Activated naive CD8-positive, alpha-beta T cell treated with anti-CD3 and anti-CD28 coated beads for 36 hours (primary cell): ENCODE results near the gene SMIM15. TPM values are rescaled to one million over a fixed set of nuclear protein-coding genes. Genes with fewer than 3 reads are reported as not detected.

Source experiments
- DNase-seq: peaks from one replicate; pipeline ENCODE4 v3.0.0; 2021
- H3K27ac Mint-ChIP-seq: one replicate; pipeline ENCODE4 v1.8.0; 2022; ENCODE audit warnings: mild to moderate bottlenecking, moderate library complexity, mixed read lengths
- H3K27me3 Mint-ChIP-seq: one replicate; pipeline ENCODE4 v1.8.0; 2022; ENCODE audit warnings: mild to moderate bottlenecking, mixed read lengths
- H3K36me3 Mint-ChIP-seq: one replicate; pipeline ENCODE4 v1.8.0; 2021; ENCODE audit warnings: mild to moderate bottlenecking, mixed read lengths
- H3K4me1 Mint-ChIP-seq: one replicate; pipeline ENCODE4 v1.8.0; 2021; ENCODE audit warnings: mixed read lengths
- H3K4me3 Mint-ChIP-seq: one replicate; pipeline ENCODE4 v1.8.0; 2022; ENCODE audit warnings: mild to moderate bottlenecking, moderate library complexity, mixed read lengths
- H3K9me3 Mint-ChIP-seq: one replicate; pipeline ENCODE4 v1.8.0; 2022; ENCODE audit warnings: mixed read lengths
- total RNA-seq, 2 experiments: library from RNA; stranded (reverse); gene quantifications; one replicate each; pipeline ENCODE4 v1.2.3, GENCODE V29; 2021

SMIM15 gene
- total RNA-seq, 2 experiments from 2014 or later, result 92.1 to 94.8 TPM

DNA sequence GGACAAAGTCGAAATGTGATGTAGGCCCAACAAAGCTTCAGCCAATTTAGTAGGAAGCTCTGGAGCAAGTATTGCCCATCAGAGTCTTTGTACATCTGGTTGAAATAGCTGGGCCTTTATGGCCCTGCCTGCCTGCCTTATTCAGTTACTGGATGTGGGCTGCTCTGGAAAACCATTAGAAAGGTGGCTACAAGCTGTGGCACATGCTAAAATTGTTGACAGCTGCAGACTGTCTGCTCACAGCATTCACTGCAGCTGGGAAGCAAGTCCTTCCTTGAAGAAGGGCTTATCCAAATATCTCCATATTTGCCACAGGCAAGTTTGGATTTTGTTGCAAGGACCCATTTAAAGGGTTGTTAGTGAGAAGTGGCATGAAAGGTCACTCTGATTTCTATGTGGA lies 24.4 kb downstream of the SMIM15 start:
- no peaks in the 10 kb centered on the region for H3K4me1 Mint-ChIP-seq
- no peaks in the 10 kb centered on the region for H3K27me3 Mint-ChIP-seq
- no peaks in the 10 kb centered on the region for H3K9me3 Mint-ChIP-seq
- DNase-seq, result no peak
- H3K4me3 Mint-ChIP-seq, result no peak overlapping the region
- no peak overlapping the region for H3K27ac Mint-ChIP-seq
- H3K36me3 Mint-ChIP-seq, result peaks cover 5% of the 10 kb centered on the region

- no peaks in the 10 kb centered on the region for H3K4me1 Mint-ChIP-seq
- H3K27me3 Mint-ChIP-seq, result no peaks in the 10 kb centered on the region
- peaks cover 3% of the 10 kb centered on the region for H3K36me3 Mint-ChIP-seq
- H3K9me3 Mint-ChIP-seq, result no peaks in the 10 kb centered on the region
- no peak for DNase-seq
- H3K4me3 Mint-ChIP-seq, result no peak overlapping the region
- no peak overlapping the region for H3K27ac Mint-ChIP-seq
These were observed 29.7 kb downstream of the SMIM15 start for GRCh38 chr5:61132559-61132958.

GRCh38 chr5:61130289-61130688 lies 32.0 kb downstream of the SMIM15 start:
- DNase-seq, result no peak
- H3K4me3 Mint-ChIP-seq, result no peak overlapping the region
- no peaks in the 10 kb centered on the region for H3K27me3 Mint-ChIP-seq
- peaks cover 1% of the 10 kb centered on the region for H3K9me3 Mint-ChIP-seq
- peaks cover 8% of the 10 kb centered on the region for H3K36me3 Mint-ChIP-seq
- no peaks in the 10 kb centered on the region for H3K4me1 Mint-ChIP-seq
- H3K27ac Mint-ChIP-seq, result no peak overlapping the region

GRCh38 chr5:61123145-61123544 lies 39.1 kb downstream of the SMIM15 start:
- H3K36me3 Mint-ChIP-seq, result peaks cover 17% of the 10 kb centered on the region
- no peak overlapping the region for H3K27ac Mint-ChIP-seq
- no peak for DNase-seq
- H3K4me3 Mint-ChIP-seq, result no peak overlapping the region
- H3K4me1 Mint-ChIP-seq, result no peaks in the 10 kb centered on the region
- H3K27me3 Mint-ChIP-seq, result no peaks in the 10 kb centered on the region
- H3K9me3 Mint-ChIP-seq, result peaks cover 1% of the 10 kb centered on the region

DNA sequence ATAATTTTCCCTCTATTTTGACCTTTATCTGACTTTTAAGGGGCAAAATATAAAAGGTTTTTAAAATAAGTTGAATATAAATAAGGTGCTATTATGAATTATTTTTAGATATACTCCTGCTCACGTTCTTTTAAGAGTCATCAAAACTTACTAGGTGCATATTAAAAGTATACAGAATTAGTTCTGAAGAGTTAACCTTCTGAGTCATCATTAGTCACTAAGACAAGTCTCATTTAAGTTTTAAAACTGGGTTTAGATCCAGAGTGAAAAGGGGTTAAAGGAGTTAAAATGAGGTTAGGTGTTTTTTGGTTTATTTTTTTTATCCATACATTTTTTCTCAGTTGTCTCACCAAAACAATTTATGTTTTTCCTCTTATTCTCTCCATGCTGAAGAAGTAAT lies 41.7 kb downstream of the SMIM15 start:
- Mint-ChIP-seq H3K4me1 (no peaks in the 10 kb centered on the region), H3K27me3 (no peaks in the 10 kb centered on the region), H3K27ac (no peak overlapping the region), H3K9me3 (no peaks in the 10 kb centered on the region), H3K4me3 (no peak overlapping the region), H3K36me3 (peaks cover 12% of the 10 kb centered on the region)
- DNase-seq, result no peak

DNA sequence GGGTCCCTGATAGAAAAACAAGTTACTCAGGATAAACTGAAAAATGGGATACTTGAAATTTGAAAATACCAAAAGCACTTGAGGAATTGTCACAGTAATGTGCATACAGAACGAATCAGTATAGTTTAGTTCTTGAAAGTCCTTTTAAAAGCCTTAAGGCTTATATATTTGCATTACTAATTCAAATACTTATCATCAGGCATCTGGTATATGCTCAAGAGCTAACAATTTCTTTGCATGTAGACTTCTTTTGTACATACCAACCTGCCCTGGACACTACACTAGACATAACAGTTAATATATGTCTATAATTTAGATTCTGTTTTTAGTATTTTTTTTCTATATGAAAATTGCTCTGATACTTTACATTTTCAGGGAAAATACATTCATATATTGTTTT lies 43.2 kb downstream of the SMIM15 start:
- no peak for DNase-seq
- peaks cover 4% of the 10 kb centered on the region for H3K9me3 Mint-ChIP-seq

DNA sequence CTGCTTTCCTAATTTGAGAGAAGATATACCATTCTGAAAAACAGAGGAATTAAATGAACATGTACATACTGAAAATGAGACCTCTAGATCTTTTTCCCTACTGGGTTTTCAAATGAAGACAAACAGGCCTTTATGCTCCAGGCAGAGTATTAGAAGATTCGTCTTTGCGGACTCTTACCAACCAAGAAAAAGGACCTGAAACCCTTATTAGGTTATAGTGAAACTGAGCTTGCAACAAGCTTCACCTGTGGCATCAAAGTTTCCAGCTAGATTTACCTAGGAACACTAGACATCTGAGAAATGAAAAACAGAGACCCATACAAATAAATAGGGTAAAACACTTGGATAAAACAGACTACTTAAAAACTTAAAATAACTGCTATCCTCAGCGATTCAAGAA lies 46.3 kb downstream of the SMIM15 start:
- DNase-seq, result no peak
- H3K4me3 Mint-ChIP-seq, result no peak overlapping the region
- no peaks in the 10 kb centered on the region for H3K4me1 Mint-ChIP-seq
- H3K9me3 Mint-ChIP-seq, result peaks cover 14% of the 10 kb centered on the region
- H3K36me3 Mint-ChIP-seq, result peaks cover 38% of the 10 kb centered on the region
- no peaks in the 10 kb centered on the region for H3K27me3 Mint-ChIP-seq
- H3K27ac Mint-ChIP-seq, result no peak overlapping the region

More for the DNA sequence above, 43.2 kb downstream of the SMIM15 start:
- Mint-ChIP-seq H3K27ac (no peak overlapping the region), H3K4me1 (no peaks in the 10 kb centered on the region), H3K27me3 (no peaks in the 10 kb centered on the region), H3K4me3 (no peak overlapping the region), H3K36me3 (peaks cover 26% of the 10 kb centered on the region)

DNA sequence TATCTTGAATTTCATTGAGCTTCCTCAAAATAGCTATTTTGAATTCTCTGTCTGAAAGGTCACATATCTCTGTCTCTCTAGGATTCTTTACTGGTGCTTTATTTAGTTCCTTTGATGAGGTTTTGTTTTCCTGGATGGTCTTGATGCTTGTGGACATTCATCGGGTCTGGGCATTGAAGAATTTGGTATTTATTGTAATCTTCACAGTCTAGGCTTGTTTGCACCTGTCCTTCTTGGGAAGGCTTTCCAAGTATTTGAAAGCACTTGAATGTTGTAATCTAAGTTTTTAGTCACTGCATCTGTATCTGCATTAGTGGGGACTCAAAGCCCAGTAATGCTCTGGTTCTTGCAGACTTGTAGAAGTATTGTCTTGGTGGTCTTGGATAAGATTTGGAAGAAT lies 47.8 kb downstream of the SMIM15 start:
- H3K36me3 Mint-ChIP-seq, result peaks cover 46% of the 10 kb centered on the region
- DNase-seq, result no peak
- H3K9me3 Mint-ChIP-seq, result peaks cover 24% of the 10 kb centered on the region
- H3K4me1 Mint-ChIP-seq, result no peaks in the 10 kb centered on the region
- H3K4me3 Mint-ChIP-seq, result no peak overlapping the region
- no peaks in the 10 kb centered on the region for H3K27me3 Mint-ChIP-seq
- H3K27ac Mint-ChIP-seq, result no peak overlapping the region

Other genes with a start within 250 kb of the SMIM15 start
- 10 to 100 TPM; 10.2 to 12.1 TPM for gene ERCC8, start 217.4 kb downstream of the SMIM15 start, total RNA-seq
- gene NDUFAF2, start 217.3 kb downstream of the SMIM15 start, total RNA-seq, result 10 to 100 TPM; 48.5 to 48.8 TPM
- gene ZSWIM6, start 169.8 kb upstream of the SMIM15 start, total RNA-seq, result 1 to 10 TPM; 3.0 to 3.2 TPM